B cell (primary cell): Measurements from ENCODE around the gene SLC25A40. TPM values are rescaled to one million over a fixed set of nuclear protein-coding genes. Genes with fewer than 3 reads are reported as not detected.
A peak's percentile ranks its signal among the peaks of the same experiment; 100 is the strongest.

Experiments
- ATAC-seq: fragments of 200-7000 bp; cut with Tn5 transposase; one replicate; pipeline ENCODE4 v1.10.0; 2021; ENCODE audit warnings: low read depth, mild to moderate bottlenecking, moderate number of reproducible peaks, moderate library complexity
- CTCF ChIA-PET: fragments of 350-600 bp; sonication (Branson Sonifier 250); formaldehyde crosslinking; loops from one replicate; lab custom pipeline; 2021; ENCODE audit warnings: antibody characterized with exemption, inconsistent platforms; lab: Charles Lee
- POLR2A ChIA-PET: fragments of 350-600 bp; sonication (Branson Sonifier 250); formaldehyde crosslinking; loops from one replicate; lab custom pipeline; 2021; ENCODE audit warnings: antibody characterized with exemption; lab: Charles Lee
- DNase-seq: peaks from one replicate; pipeline ENCODE4 v3.0.0; 2013
- H2AFZ ChIP-seq: 2 replicates; pipeline ENCODE4 v1.6.1; 2012; ENCODE audit warnings: mild to moderate bottlenecking, low read depth, low read length; ENCODE audit not compliant: insufficient read depth, poor library complexity, severe bottlenecking
- H3K27ac ChIP-seq, 2 donors: 1 replicate in 1 of 2; 2 replicates in 1 of 2; pipeline ENCODE4 v1.5.1; 2012 to 2013; ENCODE audit warnings: low read length in 2 of 2, mild to moderate bottlenecking in 2 of 2, moderate library complexity in 1 of 2
- H3K27me3 ChIP-seq, 4 experiments: fragments of 200-600 bp in 1 of 4; sonication (generic) in 1 of 4; replicated peaks in 1 of 4; 1 replicate in 2 of 4; 2 replicates in 2 of 4; pipeline versions ENCODE4 v1.6.1 to v1.7.0; 2013 to 2016; ENCODE audit warnings: low read length in 3 of 4, mild to moderate bottlenecking in 2 of 4, mixed read lengths in 1 of 4, moderate library complexity in 1 of 4; ENCODE audit not compliant: insufficient read depth in 4 of 4, control insufficient read depth in 3 of 4; ENCODE audit errors: control extremely low read depth in 1 of 4
- H3K36me3 ChIP-seq, 2 experiments: replicated peaks in 1 of 2; 1 replicate in 1 of 2; 2 replicates in 1 of 2; pipeline versions ENCODE4 v1.6.1 to v1.7.1; 2013; ENCODE audit warnings: low read length in 1 of 2; ENCODE audit not compliant: insufficient read depth in 2 of 2, control insufficient read depth in 1 of 2; ENCODE audit errors: control extremely low read depth in 1 of 2, extremely low read depth in 1 of 2
- H3K4me1 ChIP-seq, 2 donors: fragments of 200-600 bp in 1 of 2; sonication (generic) in 1 of 2; 1 replicate in 1 of 2; 2 replicates in 1 of 2; pipeline versions ENCODE4 v1.5.1 to v1.6.1; 2013 to 2017; ENCODE audit warnings: low read length in 2 of 2; ENCODE audit not compliant: control insufficient read depth in 2 of 2, insufficient read depth in 2 of 2
- H3K4me2 ChIP-seq: replicated peaks from 2 replicates; pipeline ENCODE3; 2012; ENCODE audit warnings: mild to moderate bottlenecking, low read depth, low read length; ENCODE audit not compliant: poor library complexity, severe bottlenecking
- H3K4me3 ChIP-seq, 5 experiments: fragments of 200-600 bp in 1 of 5; sonication (generic) in 1 of 5; 1 replicate in 3 of 5; 2 replicates in 2 of 5; pipeline versions ENCODE4 v1.5.1 to v1.7.0; 2011 to 2016; ENCODE audit warnings: low read length in 4 of 5, mild to moderate bottlenecking in 4 of 5, low read depth in 2 of 5, control low read depth in 1 of 5, moderate library complexity in 1 of 5; ENCODE audit not compliant: insufficient read depth in 1 of 5; ENCODE audit errors: control extremely low read depth in 1 of 5, extremely low read depth in 1 of 5
- H3K79me2 ChIP-seq: fragments of 200-600 bp; sonication (generic); one replicate; pipeline ENCODE4 v1.6.0; 2016; ENCODE audit warnings: low read length; ENCODE audit not compliant: control insufficient read depth, insufficient read depth
- H3K9ac ChIP-seq: fragments of 200-600 bp; sonication (generic); 2 replicates; pipeline ENCODE4 v1.6.1; 2017; ENCODE audit warnings: mild to moderate bottlenecking, low read length, moderate library complexity
- H3K9me3 ChIP-seq, 3 donors: one replicate each; pipeline versions ENCODE4 v1.6.1 to v1.7.1; 2013; ENCODE audit warnings: low read length in 2 of 3; ENCODE audit not compliant: control insufficient read depth in 2 of 3, insufficient read depth in 1 of 3; ENCODE audit errors: control extremely low read depth in 1 of 3
- H4K20me1 ChIP-seq: 2 replicates; pipeline ENCODE4 v1.6.0; 2012; ENCODE audit warnings: mild to moderate bottlenecking, low read length; ENCODE audit not compliant: insufficient read depth, control insufficient read depth, poor library complexity, severe bottlenecking
- H3K27ac Mint-ChIP-seq: one replicate; pipeline ENCODE4 v1.8.0; 2021; ENCODE audit warnings: mixed read lengths
- H3K27me3 Mint-ChIP-seq: one replicate; pipeline ENCODE4 v1.8.0; 2021; ENCODE audit warnings: mixed read lengths
- H3K4me1 Mint-ChIP-seq: one replicate; pipeline ENCODE4 v1.8.0; 2021; ENCODE audit warnings: mixed read lengths
- H3K4me3 Mint-ChIP-seq: one replicate; pipeline ENCODE4 v1.8.0; 2021; ENCODE audit warnings: mixed read lengths
- H3K9me3 Mint-ChIP-seq: one replicate; pipeline ENCODE4 v1.8.0; 2022; ENCODE audit warnings: mixed read lengths; ENCODE audit not compliant: insufficient read depth
- CTCF ChIP-seq: fragments of 200-600 bp; IDR thresholded peaks from one replicate; pipeline ENCODE4 v1.8.0; 2022; ENCODE audit warnings: antibody characterized with exemption, mild to moderate bottlenecking
- EZH2 ChIP-seq: IDR thresholded peaks from 2 replicates; pipeline ENCODE4 v1.6.1; 2012; ENCODE audit warnings: borderline replicate concordance, low read depth, mild to moderate bottlenecking, moderate library complexity, low read length; ENCODE audit not compliant: insufficient read depth, poor library complexity, severe bottlenecking
- WGBS: methylation state at CpG from one replicate; pipeline ENCODE4 v1.1.5; 2013; ENCODE audit warnings: missing lambda C conversion rate; ENCODE audit not compliant: insufficient coverage; 5-methylcytosine and 5-hydroxymethylcytosine counted together
- intact Hi-C: fragments of 100-400 bp; cut with micrococcal nuclease; formaldehyde crosslinking; loops from one replicate; pipeline ENCODE4 v1.10.0; 2022
- polyA plus RNA-seq: library from polyadenylated mRNA; depleted of rRNA; stranded (reverse); fragments of >200 nt; gene quantifications from 2 replicates; pipeline ENCODE4 v1.2.3, GENCODE V29; 2012
- total RNA-seq, 2 donors: library from RNA; stranded (reverse); fragments of 120-200 nt in 1 of 2; gene quantifications; 1 replicate in 1 of 2; 2 replicates in 1 of 2; pipeline versions ENCODE4 v1.2.3 to v1.2.4, GENCODE V29; 2013 to 2022

The SLC25A40 gene
- total and polyA plus RNA-seq, 2 donors (not counting 1 experiment from before 2014, with no cell fraction given): 10.5 to 28.1 TPM

- H3K9ac ChIP-seq: no peak overlapping the region
- no peaks in the 10 kb centered on the region for H3K27me3 ChIP-seq
- intact Hi-C loops: loop anchor here (1.0 to 10.0 kb wide), 4 partner anchors 89 to 371 kb away; no protein-coding TSS in a partner anchor
- no peaks in the 10 kb centered on the region for H3K9me3 ChIP-seq
- no peaks in the 10 kb centered on the region for H3K4me1 ChIP-seq
- no peak overlapping the region for H3K4me3 ChIP-seq
- DNase-seq (peak; percentile 56), ATAC-seq (peak; percentile 69)
- no peaks in the 10 kb centered on the region for H3K9me3 Mint-ChIP-seq
- H2AFZ ChIP-seq: no peak overlapping the region
- H3K4me3 Mint-ChIP-seq: no peak overlapping the region
- no peak overlapping the region for H3K4me2 ChIP-seq
- no peak overlapping the region for H3K27ac ChIP-seq
- no peaks in the 10 kb centered on the region for H3K36me3 ChIP-seq
- H3K27me3 Mint-ChIP-seq: peaks cover 8% of the 10 kb centered on the region
- CTCF ChIA-PET: interaction anchor here (0.6 to 3.7 kb wide), 13 partner anchors 11 to 414 kb away, joined by 3 to 64 read pairs (median 4); no protein-coding TSS in a partner anchor
- H4K20me1 ChIP-seq: no peaks in the 10 kb centered on the region
- no peaks in the 10 kb centered on the region for H3K79me2 ChIP-seq
- TF ChIP-seq EZH2 (no peak), CTCF (peak; percentile 73)
- no peak overlapping the region for H3K27ac Mint-ChIP-seq
- POLR2A ChIA-PET: no interaction called here
- whole genome bisulfite sequencing: no CpG with 5 or more reads among the region's 4 CpGs
- H3K4me1 Mint-ChIP-seq: no peaks in the 10 kb centered on the region
Observed at GRCh38 chr7:87797798-87798403, 78.3 kb downstream of the SLC25A40 start.

GRCh38 chr7:87797395-87797794 is 78.8 kb downstream of the SLC25A40 start:
- Histone ChIP-seq H3K4me3 (no peak overlapping the region), H2AFZ (no peak overlapping the region), H3K27me3 (no peaks in the 10 kb centered on the region), H4K20me1 (no peaks in the 10 kb centered on the region), H3K9ac (no peak overlapping the region), H3K79me2 (no peaks in the 10 kb centered on the region), H3K4me1 (no peaks in the 10 kb centered on the region), H3K36me3 (no peaks in the 10 kb centered on the region), H3K4me2 (no peak overlapping the region), H3K9me3 (no peaks in the 10 kb centered on the region), H3K27ac (no peak overlapping the region)
- DNase-seq: no peak
- CTCF ChIA-PET: interaction anchor here (0.6 to 3.7 kb wide), 14 partner anchors 10 to 1445 kb away, joined by 3 to 64 read pairs (median 4); no protein-coding TSS in a partner anchor
- intact Hi-C loops: loop anchor here (1.0 to 10.0 kb wide), 2 partner anchors 90 to 293 kb away; no protein-coding TSS in a partner anchor
- H3K9me3 Mint-ChIP-seq: no peaks in the 10 kb centered on the region
- no peak for ATAC-seq
- POLR2A ChIA-PET: no interaction called here
- peaks cover 9% of the 10 kb centered on the region for H3K27me3 Mint-ChIP-seq
- no peak overlapping the region for H3K27ac Mint-ChIP-seq
- no peaks in the 10 kb centered on the region for H3K4me1 Mint-ChIP-seq
- no peak overlapping the region for H3K4me3 Mint-ChIP-seq
- no CpG with 5 or more reads among the region's 1 CpG for WGBS
- no peak for TF ChIP-seq EZH2
- TF ChIP-seq CTCF: no peak
